ENCODE results near the gene HEATR5A. TPM values are rescaled to one million over a fixed set of nuclear protein-coding genes. Genes with fewer than 3 reads are reported as not detected.

HEATR5A gene
- total and polyA plus RNA-seq, 11 donors, result 22.4 to 57.6 (median 45.5) TPM

GRCh38 chr14:31360919-31361662 lies 59.3 kb downstream of the HEATR5A start:
- TF ChIP-seq POLR2A (IDR thresholded peaks at IDR 0.05), result no peak
- no peak for TF ChIP-seq CTCF (IDR thresholded peaks at IDR 0.05)
- 90 to 95% (median 93%) methylated on average over 3 of the region's 3 CpGs for WGBS, 4 donors
- intact Hi-C loops (cut with DNase I), result no loop called here
- DNase-seq (no peak), ATAC-seq (no peak)
- Histone ChIP-seq H3K4me1 (peaks cover 0 to 9% (median 0%) of the 10 kb centered on the region in 12 donors), H3K27me3 (no peaks in the 10 kb centered on the region), H3K27ac (no peak overlapping the region), H3K36me3 (peaks cover 0 to 92% (median 77%) of the 10 kb centered on the region in 9 donors), H3K4me3 (no peak overlapping the region), H3K9me3 (no peaks in the 10 kb centered on the region)

- Histone ChIP-seq H3K9me3 (no peaks in the 10 kb centered on the region), H3K27ac (no peak overlapping the region), H3K27me3 (no peaks in the 10 kb centered on the region), H3K4me3 (no peak overlapping the region), H3K36me3 (peaks cover 0 to 78% (median 52%) of the 10 kb centered on the region in 9 donors), H3K4me1 (peaks cover 0 to 15% (median 0%) of the 10 kb centered on the region in 12 donors)
- TF ChIP-seq POLR2A (IDR thresholded peaks at IDR 0.05) (no peak), CTCF (IDR thresholded peaks at IDR 0.05) (no peak)
- ATAC-seq (no peak), DNase-seq (no peak)
- WGBS, 4 donors, result 52 to 65% (median 58%) methylated on average over 3 of the region's 3 CpGs
- intact Hi-C loops (cut with DNase I), result loop anchor here in 9 of 10 donors (10.0 kb wide), 4 partner anchors 202 to 232 kb away; no protein-coding TSS in a partner anchor
Observed at GRCh38 chr14:31357279-31357678, 63.1 kb downstream of the HEATR5A start.

GRCh38 chr14:31346097-31346496 lies 74.3 kb downstream of the HEATR5A start:
- H3K9me3 ChIP-seq, result no peaks in the 10 kb centered on the region
- no peak for ATAC-seq
- no peaks in the 10 kb centered on the region for H3K27me3 ChIP-seq
- 92 to 95% (median 95%) methylated on average over 2 of the region's 2 CpGs for WGBS, 4 donors
- intact Hi-C loops (cut with DNase I), result no loop called here
- H3K36me3 ChIP-seq, result peaks cover 0 to 98% (median 94%) of the 10 kb centered on the region in 9 donors
- H3K27ac ChIP-seq, result no peak overlapping the region
- TF ChIP-seq POLR2A (IDR thresholded peaks at IDR 0.05), result no peak
- no peak for TF ChIP-seq CTCF (IDR thresholded peaks at IDR 0.05)
- H3K4me3 ChIP-seq, result no peak overlapping the region
- no peak for DNase-seq
- no peaks in the 10 kb centered on the region for H3K4me1 ChIP-seq

- H3K36me3 ChIP-seq, result peaks cover 0 to 95% (median 78%) of the 10 kb centered on the region in 9 donors
- no peak for TF ChIP-seq POLR2A (IDR thresholded peaks at IDR 0.05)
- no peak for TF ChIP-seq CTCF (IDR thresholded peaks at IDR 0.05)
- WGBS, 4 donors, result 94 to 100% (median 97%) methylated on average over 3 of the region's 3 CpGs
- intact Hi-C loops (cut with DNase I), result no loop called here
- H3K27me3 ChIP-seq, result no peaks in the 10 kb centered on the region
- ATAC-seq (no peak), DNase-seq (no peak)
- no peak overlapping the region for H3K27ac ChIP-seq
- H3K4me3 ChIP-seq, result no peak overlapping the region
- H3K9me3 ChIP-seq, result no peaks in the 10 kb centered on the region
- no peaks in the 10 kb centered on the region for H3K4me1 ChIP-seq
Observed at GRCh38 chr14:31341280-31341679, 79.1 kb downstream of the HEATR5A start.
